Aorta (tissue), 5 donors: ENCODE measurements around the gene RAB11A. TPM values are rescaled to one million over a fixed set of nuclear protein-coding genes. Genes with fewer than 3 reads are reported as not detected.
A peak's percentile ranks its signal among the peaks of the same experiment; 100 is the strongest.

Experiments
- ATAC-seq: fragments of 200-7000 bp; cut with Tn5 transposase; one replicate; pipeline ENCODE4 v1.9.1; 2022; ENCODE audit warnings: moderate library complexity; ENCODE audit not compliant: low FRiP score
- DNase-seq, 2 donors: peaks; one replicate each; pipeline ENCODE4 v3.0.0-alpha.2; 2020
- H3K27ac ChIP-seq, 2 donors: one replicate each; pipeline ENCODE4 v1.5.1; 2013; ENCODE audit warnings: low read length in 2 of 2, mild to moderate bottlenecking in 2 of 2, moderate library complexity in 2 of 2, control low read depth in 1 of 2, inconsistent platforms in 1 of 2, low read depth in 1 of 2
- H3K27me3 ChIP-seq, 2 donors: one replicate each; pipeline ENCODE4 v1.6.1; 2013; ENCODE audit warnings: control low read depth in 1 of 2, low read length in 1 of 2, mild to moderate bottlenecking in 1 of 2, moderate library complexity in 1 of 2; ENCODE audit not compliant: insufficient read depth in 2 of 2, control insufficient read depth in 1 of 2
- H3K36me3 ChIP-seq, 2 donors: one replicate each; pipeline ENCODE4 v1.6.1; 2013; ENCODE audit warnings: control low read depth in 1 of 2, low read length in 1 of 2, mild to moderate bottlenecking in 1 of 2; ENCODE audit not compliant: insufficient read depth in 2 of 2, control insufficient read depth in 1 of 2
- H3K4me1 ChIP-seq, 2 donors: one replicate each; pipeline ENCODE4 v1.6.1; 2013; ENCODE audit warnings: low read length in 2 of 2, control low read depth in 1 of 2, mild to moderate bottlenecking in 1 of 2, moderate library complexity in 1 of 2; ENCODE audit not compliant: insufficient read depth in 2 of 2, control insufficient read depth in 1 of 2
- H3K4me3 ChIP-seq, 2 donors: one replicate each; pipeline ENCODE4 v1.5.1; 2013; ENCODE audit warnings: low read length in 2 of 2, control low read depth in 1 of 2, mild to moderate bottlenecking in 1 of 2
- H3K9me3 ChIP-seq: one replicate; pipeline ENCODE4 v1.6.1; 2013; ENCODE audit warnings: mild to moderate bottlenecking, low read length; ENCODE audit not compliant: control insufficient read depth
- WGBS, 2 donors: extraction: QIAGEN DNeasy Blood & Tissue Kit; methylation state at CpG; one replicate each; pipeline ENCODE4 v1.1.7; 2013; 5-methylcytosine and 5-hydroxymethylcytosine counted together
- intact Hi-C, 2 donors: fragments of 100-400 bp; cut with DNase I; formaldehyde crosslinking; loops; one replicate each; pipeline versions ENCODE4 v1.14.2 to v1.15.0; 2022
- polyA plus RNA-seq, 2 donors: library from polyadenylated mRNA; stranded (reverse); fragments of 200-250 nt; gene quantifications; one replicate each; pipeline ENCODE4 v1.2.3, GENCODE V29; 2013
- total RNA-seq, 2 donors: library from RNA; stranded (reverse); fragmentation: NEBNext Ultra II Directional; extraction: Animal tissue kit (Norgen Biotek cat#: 25700); gene quantifications; one replicate each; pipeline ENCODE4 v1.2.1, GENCODE V29; 2021
- donor health status: healthy with polysubstance abuse.
- donor health status: Bipolar disorder and iron deficiency.
- donor health status: DM: no; HTN: no; CAD: no.
- donor health status: DM: no; HTN: no; CAD: no.
- donor health status: DM: yes; HTN: yes; CAD: no.

The RAB11A gene
- total and polyA plus RNA-seq, 4 donors: 89.0 to 156 (median 121) TPM

- ATAC-seq (no peak), DNase-seq (no peak)
- WGBS, 2 donors: 68 to 70% methylated on average over 7 of the region's 7 CpGs
- H3K4me1 ChIP-seq: peaks cover 2 to 3% of the 10 kb centered on the region in 2 donors
- no peaks in the 10 kb centered on the region for H3K9me3 ChIP-seq
- intact Hi-C loops: no loop called here
- H3K4me3 ChIP-seq: no peak overlapping the region
- no peaks in the 10 kb centered on the region for H3K36me3 ChIP-seq
- H3K27me3 ChIP-seq: no peaks in the 10 kb centered on the region
- H3K27ac ChIP-seq: no peak overlapping the region
These were observed 40.0 kb upstream of the RAB11A start for GRCh38 chr15:65829130-65829764.

- H3K27ac ChIP-seq: peak overlapping the region; percentile 61 to 79
- peak overlapping the region in 1 of 2 donors; percentile 11 for H3K4me3 ChIP-seq
- H3K9me3 ChIP-seq: no peaks in the 10 kb centered on the region
- no peaks in the 10 kb centered on the region for H3K36me3 ChIP-seq
- DNase-seq (peak; percentile 89 to 90), ATAC-seq (peak; percentile 94)
- H3K4me1 ChIP-seq: peaks cover 2 to 3% of the 10 kb centered on the region in 2 donors
- H3K27me3 ChIP-seq: no peaks in the 10 kb centered on the region
- intact Hi-C loops: loop anchor here (2.0 to 5.0 kb wide), 4 partner anchors 35 to 42 kb away; partner anchors contain the start of genes RAB11A (in 2 of the 2) and DENND4A (in 1 of the 2)
- 1% methylated on average over 8 of the region's 8 CpGs for WGBS, 2 donors
These were observed 36.5 kb upstream of the RAB11A start for GRCh38 chr15:65832549-65833364.

- 54 to 58% methylated on average over 4 of the region's 4 CpGs for WGBS, 2 donors
- Histone ChIP-seq H3K4me3 (no peak overlapping the region), H3K9me3 (no peaks in the 10 kb centered on the region), H3K27me3 (no peaks in the 10 kb centered on the region), H3K27ac (peak overlapping the region; percentile 79 to 88), H3K36me3 (no peaks in the 10 kb centered on the region), H3K4me1 (peaks cover 2 to 3% of the 10 kb centered on the region in 2 donors)
- DNase-seq: no peak
- intact Hi-C loops: loop anchor here (2.0 to 5.0 kb wide), 4 partner anchors 34 to 43 kb away; partner anchors contain the start of genes RAB11A (in 2 of the 2) and DENND4A (in 1 of the 2)
- ATAC-seq: no peak
These were observed 35.6 kb upstream of the RAB11A start for GRCh38 chr15:65833501-65834205.

GRCh38 chr15:65834603-65835282 is 34.5 kb upstream of the RAB11A start:
- intact Hi-C loops: loop anchor here in 1 of 2 donors (5.0 kb wide), 1 partner anchor 33 kb away; the partner anchor contains the start of gene RAB11A
- H3K27ac ChIP-seq: peak overlapping the region in 1 of 2 donors; percentile 34
- H3K27me3 ChIP-seq: no peaks in the 10 kb centered on the region
- DNase-seq: no peak
- no peak overlapping the region for H3K4me3 ChIP-seq
- no peaks in the 10 kb centered on the region for H3K36me3 ChIP-seq
- peaks cover 2 to 3% of the 10 kb centered on the region in 2 donors for H3K4me1 ChIP-seq
- no peaks in the 10 kb centered on the region for H3K9me3 ChIP-seq
- no peak for ATAC-seq
- WGBS, 2 donors: 95% methylated on average over 8 of the region's 8 CpGs

- H3K27ac ChIP-seq: no peak overlapping the region
- H3K9me3 ChIP-seq: no peaks in the 10 kb centered on the region
- no peaks in the 10 kb centered on the region for H3K36me3 ChIP-seq
- no peak overlapping the region for H3K4me3 ChIP-seq
- no peaks in the 10 kb centered on the region for H3K27me3 ChIP-seq
- H3K4me1 ChIP-seq: peaks cover 2 to 3% of the 10 kb centered on the region in 2 donors
- intact Hi-C loops: no loop called here
- no peak for ATAC-seq
- 4 to 7% methylated on average over 4 of the region's 4 CpGs for WGBS, 2 donors
- no peak for DNase-seq
These were observed 33.8 kb upstream of the RAB11A start for GRCh38 chr15:65835447-65835846.

- H3K4me3 ChIP-seq: no peak overlapping the region
- no peaks in the 10 kb centered on the region for H3K27me3 ChIP-seq
- intact Hi-C loops: no loop called here
- ATAC-seq (no peak), DNase-seq (no peak)
- H3K4me1 ChIP-seq: peaks cover 2 to 3% of the 10 kb centered on the region in 2 donors
- H3K9me3 ChIP-seq: no peaks in the 10 kb centered on the region
- WGBS, 2 donors: 96 to 98% methylated on average over 4 of the region's 4 CpGs
- no peak overlapping the region for H3K27ac ChIP-seq
- H3K36me3 ChIP-seq: no peaks in the 10 kb centered on the region
These were observed 32.6 kb upstream of the RAB11A start for GRCh38 chr15:65836665-65837064.

GRCh38 chr15:65837301-65838294 is 31.7 kb upstream of the RAB11A start:
- Histone ChIP-seq H3K4me1 (peaks cover 2 to 3% of the 10 kb centered on the region in 2 donors), H3K9me3 (no peaks in the 10 kb centered on the region), H3K27ac (no peak overlapping the region), H3K4me3 (no peak overlapping the region), H3K36me3 (no peaks in the 10 kb centered on the region), H3K27me3 (no peaks in the 10 kb centered on the region)
- no peak for DNase-seq
- ATAC-seq: no peak
- intact Hi-C loops: no loop called here
- WGBS, 2 donors: 73 to 76% methylated on average over 6 of the region's 6 CpGs
